IPS-NIHi11 (cell line): ENCODE data around the gene MBNL1.
"Not testable (repeated sequence)": the region's sequence is repeated elsewhere in the genome, so short reads cannot be mapped to it uniquely, and the experiment has no call there.

ENCODE experiments used
- DNase-seq: peaks from one replicate; pipeline ENCODE4 v3.0.0; 2012; ENCODE audit warnings: mixed read lengths, low spot score

Gene MBNL1

DNA sequence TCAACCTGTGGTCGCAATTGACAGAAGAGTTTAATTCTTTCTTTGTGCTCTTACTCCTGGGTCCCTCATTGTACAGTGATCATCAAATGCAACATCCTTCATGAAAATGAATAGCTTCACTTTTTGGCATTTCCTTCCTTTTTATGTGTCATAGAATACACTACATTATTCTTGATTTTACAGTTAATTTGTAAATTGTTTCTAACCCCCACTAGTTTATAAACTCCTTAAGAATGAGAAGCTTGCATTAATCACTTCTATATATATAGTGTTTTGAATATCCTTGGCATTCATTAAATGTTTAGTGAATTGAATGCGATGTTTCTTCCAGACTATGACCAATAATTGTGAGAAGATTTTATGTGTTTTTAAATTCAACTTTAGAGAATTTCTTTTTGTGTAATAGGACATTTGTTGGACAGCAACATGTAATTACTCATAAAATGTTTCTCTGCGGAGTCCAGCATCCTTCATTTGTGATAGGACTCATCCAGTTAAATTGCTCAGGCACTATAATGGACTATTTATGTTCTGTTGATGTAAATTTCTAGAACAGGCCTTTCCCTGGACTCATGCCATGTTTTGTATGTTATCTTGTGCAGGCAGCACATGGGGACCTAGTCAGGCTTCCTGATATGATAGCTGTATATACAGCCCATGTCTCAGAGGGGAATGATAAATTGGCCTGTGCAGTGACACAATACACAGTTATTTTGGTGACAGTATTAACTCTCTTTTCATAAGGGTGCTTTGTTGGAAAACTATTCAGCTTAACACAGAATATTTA, 51.3 kb downstream of the MBNL1 start:
- no peak for DNase-seq

DNA sequence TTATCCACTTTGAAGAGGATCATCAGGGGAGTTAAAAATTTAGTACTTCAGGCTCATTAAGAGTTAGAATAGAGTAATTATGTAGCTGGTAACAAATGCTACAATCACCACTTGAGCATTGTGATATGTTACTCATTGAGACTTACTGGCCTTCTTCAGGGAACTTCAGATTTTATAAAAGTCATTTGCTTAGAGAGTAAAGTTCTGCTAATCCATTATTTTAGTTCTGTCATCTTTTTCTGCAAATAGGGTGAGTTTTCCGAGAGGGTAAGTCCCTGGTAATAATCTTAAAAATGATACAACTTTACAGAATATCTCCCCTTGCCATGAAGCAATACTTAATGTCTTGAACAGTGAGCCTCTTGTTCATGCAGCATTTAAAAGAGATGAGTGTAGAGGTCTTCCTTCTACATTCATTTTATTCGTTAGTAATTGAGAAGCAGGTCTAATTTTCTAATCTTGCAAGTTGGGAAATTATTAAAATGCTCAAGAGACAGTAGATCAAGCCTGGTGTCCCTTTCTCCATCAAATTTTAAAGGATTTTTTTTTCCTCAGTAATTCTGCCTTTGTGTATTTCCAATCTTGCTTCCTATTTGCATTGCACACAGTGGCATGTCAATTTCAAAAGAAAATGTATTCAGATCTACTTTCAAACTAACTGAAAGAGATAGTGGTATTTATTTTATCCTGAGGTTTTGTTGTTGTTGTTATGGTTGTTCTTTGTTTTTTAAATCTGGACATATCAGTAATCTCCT, 52.6 kb downstream of the MBNL1 start:
- DNase-seq: no peak

- DNase-seq: no peak
Observed at GRCh38 chr3:152321955-152322377, 53.2 kb downstream of the MBNL1 start.

DNA sequence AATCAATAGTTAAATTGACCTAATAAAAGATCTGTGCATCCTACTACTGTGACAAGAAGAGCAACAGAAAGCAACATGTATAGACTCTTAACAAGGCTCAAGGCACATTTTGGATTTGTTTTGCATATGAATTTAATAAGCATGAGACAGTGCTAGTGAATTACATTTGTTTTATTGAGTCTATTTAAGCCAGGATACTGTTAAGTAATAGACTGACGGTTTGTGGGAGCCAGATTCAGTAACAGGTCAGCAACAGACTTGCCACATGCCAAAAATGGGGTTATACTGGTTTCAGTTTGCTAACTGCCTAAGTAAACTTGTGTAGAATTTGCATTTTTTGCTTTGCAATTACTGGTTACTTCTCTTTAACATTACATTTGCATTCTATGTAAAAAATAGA, 54.0 kb downstream of the MBNL1 start:
- DNase-seq: no peak

DNA sequence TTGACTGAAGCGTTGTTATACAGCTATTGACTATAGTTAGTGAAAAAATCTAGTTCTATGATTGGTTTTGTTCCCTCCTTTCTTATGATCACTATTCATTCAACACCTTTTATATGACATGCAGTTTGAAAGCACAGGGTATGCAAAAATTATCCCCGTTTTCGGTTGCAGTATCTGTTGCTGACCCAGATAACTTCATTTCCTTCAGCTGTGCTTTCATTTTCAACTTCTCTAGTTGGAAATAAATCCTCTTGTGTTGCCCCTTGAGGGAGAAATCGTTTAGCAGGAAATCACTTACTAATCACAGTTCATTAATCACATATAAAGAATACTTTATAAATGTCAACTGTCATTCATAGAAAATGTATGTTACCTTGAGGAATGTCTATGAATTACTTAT, 55.1 kb downstream of the MBNL1 start:
- no peak for DNase-seq

DNA sequence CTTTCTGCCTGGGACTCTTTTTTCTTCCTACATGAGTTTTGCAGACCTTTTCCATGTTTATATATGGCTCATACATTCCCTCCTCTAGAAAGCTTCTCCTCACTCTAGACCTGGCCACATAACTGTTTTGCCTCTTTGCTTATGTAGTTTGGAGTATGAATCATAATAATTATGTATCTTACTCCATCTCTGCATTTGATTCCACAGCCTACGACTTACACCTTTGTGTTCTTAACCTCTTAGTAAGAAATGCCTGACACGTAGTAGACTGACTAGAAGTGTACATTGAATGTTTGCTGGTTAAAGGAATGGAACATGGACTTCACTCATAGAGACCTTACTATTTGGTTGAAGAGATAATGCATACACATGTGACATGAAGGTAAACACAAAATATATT, 56.4 kb downstream of the MBNL1 start:
- DNase-seq: no peak

- no peak for DNase-seq
Observed at GRCh38 chr3:152327203-152327602, 58.5 kb downstream of the MBNL1 start.

DNA sequence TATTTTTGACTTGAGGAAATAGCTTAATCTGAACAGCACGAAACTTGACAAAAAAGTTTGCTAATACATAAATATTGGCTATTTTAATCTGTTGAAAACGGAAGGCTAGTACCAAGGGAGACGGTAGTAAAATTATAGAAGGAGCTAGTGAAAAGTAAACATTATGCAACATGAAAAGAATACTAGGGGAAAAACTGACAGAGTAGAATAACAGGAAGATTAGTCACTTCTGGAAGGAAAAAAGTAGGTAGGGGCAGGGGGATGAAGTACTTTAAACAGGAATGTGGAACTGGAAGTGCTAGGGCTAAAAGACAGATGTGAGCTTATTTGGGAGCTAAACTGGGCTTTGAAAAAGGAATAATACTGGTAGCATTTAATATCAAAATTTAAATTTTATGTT, 60.1 kb downstream of the MBNL1 start:
- DNase-seq: no peak

DNA sequence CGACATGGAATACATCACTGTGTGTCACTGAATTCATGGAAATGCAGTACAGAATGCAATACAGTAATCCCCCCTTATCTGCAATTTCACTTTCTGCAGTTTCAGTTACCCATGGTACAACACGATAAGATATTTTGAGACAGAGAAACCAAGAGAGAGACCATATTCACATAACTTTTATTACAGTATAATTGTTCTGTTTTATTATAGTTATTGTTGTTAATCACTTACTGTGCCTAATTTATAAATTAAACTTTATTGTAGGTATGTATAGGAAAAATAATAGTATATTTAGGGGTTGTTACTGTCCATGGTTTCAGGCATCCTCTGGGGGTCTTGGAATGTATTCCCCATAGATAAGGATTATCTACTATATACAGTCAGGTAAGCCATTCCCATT, 61.8 kb downstream of the MBNL1 start:
- DNase-seq: no peak

DNA sequence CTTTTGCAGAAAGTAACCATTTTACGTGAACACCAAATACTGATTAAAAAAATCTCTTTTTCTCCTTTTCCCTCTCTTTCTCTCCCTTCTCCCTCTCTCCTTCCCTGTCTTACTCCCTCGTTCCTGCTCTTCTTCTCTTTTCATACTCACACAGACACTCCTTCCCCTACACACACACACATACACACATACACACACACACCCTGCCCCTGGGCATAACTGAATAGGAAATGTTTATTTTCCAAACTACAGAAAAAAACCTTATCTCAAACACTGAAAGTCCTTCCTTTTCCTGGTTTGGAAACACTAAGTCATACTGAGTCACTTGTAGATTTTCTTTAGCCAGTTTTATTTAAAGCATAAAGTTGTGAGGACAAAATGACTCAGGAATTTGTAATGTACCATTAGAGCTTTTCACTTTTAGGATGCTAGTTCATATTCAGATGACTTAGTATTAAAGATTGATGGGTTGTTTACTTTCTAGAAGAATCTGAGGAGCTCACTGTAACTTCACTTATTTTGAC, 62.4 kb downstream of the MBNL1 start:
- no peak for DNase-seq

DNA sequence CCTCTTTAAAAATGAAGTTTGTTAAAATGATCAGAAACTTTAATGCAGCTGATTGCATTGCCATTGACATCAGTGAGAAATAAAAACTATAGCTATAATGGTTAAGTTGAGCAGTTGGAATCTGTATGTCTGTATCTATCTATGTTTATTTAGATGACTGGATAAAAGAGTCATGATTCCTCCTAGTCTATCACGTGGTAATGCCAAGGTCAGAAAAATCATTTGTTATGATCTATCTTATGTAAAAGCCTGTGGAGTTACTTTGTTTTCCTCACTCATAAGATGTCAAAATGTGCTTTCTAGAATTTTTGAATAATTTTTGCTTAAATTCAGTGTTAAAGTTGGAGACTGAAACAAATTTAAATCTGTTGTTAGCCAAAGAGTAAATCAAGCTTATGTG, 63.3 kb downstream of the MBNL1 start:
- no peak for DNase-seq

GRCh38 chr3:152333928-152334327, 65.2 kb downstream of the MBNL1 start:
- DNase-seq: no peak

GRCh38 chr3:152334761-152335160, 66.0 kb downstream of the MBNL1 start:
- no peak for DNase-seq

- no peak for DNase-seq
Observed at GRCh38 chr3:152335273-152335672, 66.5 kb downstream of the MBNL1 start.

DNA sequence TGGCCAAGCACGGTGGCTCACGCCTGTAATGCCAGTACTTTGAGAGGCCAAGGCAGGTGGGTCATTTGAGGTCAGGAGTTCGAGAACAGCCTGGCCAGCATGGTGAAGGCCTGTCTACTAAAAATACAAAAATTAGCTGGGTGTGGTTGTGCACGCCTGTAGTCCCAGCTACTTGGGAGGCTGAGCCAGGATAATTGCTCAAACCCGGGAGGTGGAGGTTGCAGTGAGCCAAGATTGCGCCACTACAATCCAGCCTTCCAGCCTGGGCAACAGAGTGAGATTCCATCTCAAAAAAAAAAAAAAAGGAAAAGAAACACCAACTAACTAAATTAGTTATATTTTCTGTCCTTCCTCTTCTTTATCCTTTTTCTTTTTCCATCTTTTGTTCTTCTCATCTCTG, 68.6 kb downstream of the MBNL1 start:
- not testable (repeated sequence) for DNase-seq

DNA sequence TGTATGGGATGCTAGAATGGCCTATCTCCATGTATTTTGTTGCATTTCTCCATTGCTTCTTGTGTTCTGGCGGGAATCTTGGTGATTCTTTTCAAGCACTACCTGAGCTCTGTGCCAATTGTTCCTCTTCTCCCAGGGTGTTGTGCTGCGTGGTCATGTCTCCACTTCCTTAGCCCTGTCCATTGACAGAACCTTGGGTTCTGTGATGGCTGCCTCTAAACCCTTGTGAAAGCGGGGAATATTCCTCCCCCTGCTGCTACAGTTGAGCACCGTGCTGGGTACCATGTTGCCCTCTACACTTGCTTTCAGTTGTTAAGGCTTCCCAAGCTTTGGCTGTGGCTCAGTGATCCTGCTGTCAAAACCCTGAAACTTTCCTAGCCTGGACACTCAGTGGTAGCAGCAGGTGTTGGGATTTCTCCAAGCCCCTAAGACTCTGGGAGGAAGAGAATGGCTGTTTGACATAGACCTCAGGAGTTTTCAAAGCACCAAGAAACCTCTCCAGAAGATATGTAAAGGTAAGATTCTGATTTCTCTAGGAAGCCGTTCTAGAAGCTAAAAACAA, 69.5 kb downstream of the MBNL1 start:
- DNase-seq: no peak

GRCh38 chr3:152339881-152340505, 71.3 kb downstream of the MBNL1 start:
- DNase-seq: no peak

- DNase-seq: no peak
Observed at GRCh38 chr3:152345233-152345632, 76.5 kb downstream of the MBNL1 start.

DNA sequence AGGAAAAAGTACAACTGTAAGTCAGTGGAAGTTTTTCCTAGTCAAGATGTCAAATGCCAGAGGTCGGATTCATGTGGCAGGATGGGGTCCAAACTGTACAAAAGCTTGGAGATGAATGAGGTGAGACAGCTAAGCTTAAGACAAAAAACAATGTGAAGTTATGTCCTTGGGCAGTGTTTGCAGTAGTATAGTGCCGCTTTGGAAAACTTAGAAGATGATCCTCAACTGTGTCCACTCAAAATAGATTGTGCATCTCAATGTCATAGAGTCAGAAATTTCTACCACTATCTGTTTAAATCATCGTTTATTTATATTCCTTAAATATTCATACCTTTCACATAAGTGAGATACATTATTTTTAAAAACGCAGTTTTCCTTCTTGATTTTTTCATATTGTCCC, 77.3 kb downstream of the MBNL1 start:
- DNase-seq: no peak

GRCh38 chr3:152346740-152347139, 78.0 kb downstream of the MBNL1 start:
- no peak for DNase-seq

DNA sequence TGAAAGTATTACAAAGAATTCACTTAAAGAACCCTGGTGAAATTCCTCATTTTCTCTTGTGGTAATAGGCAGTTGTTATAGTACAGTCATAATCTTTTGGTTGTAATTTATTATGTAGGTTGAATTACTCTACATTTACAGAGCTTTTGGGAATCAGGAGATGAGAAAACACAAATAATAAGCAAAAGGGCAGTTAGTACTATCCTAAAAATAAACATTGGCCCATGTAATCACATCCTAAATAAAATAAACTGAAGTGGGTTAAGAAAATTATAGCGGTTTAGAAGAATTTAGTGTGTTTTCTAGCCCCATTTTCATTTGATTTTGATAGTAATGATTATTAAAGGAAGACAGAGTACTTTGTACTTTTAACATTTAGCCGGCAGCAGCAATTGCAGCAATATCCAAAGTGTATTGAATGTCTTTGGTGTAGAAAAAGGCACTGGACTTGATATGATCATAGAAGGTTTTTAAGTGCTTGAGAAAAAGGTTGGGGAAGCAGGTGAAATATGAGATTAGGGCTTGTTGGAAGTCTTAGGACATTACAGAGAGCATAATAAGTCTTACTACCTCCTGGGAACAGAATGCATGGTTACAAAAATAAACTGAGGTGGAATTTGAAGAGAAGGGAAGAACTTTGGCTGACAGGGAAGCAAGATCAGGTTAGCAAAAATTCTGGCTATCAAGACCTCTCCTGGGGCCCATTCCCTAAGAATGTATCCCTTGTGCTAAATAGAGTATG, 79.9 kb downstream of the MBNL1 start:
- no peak for DNase-seq

DNA sequence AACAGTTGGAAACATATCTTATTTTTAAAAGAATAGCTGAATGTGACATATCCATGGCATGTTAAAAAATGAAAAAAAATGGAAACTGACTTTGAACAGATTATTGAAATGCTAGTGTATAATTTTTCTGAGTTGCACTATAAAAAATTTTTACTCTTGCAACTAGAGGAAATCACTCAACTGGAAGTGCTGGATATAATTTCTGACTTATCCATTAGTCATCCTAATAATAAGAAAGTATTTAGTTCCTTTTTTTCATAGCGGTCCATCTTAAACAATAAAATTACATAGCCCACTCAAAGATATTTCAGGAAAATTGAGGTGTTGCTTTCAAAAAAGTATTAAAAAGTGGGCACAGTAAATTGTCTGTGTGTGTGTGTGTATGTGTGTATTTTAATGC, 80.7 kb downstream of the MBNL1 start:
- DNase-seq: no peak
